Measurements from ENCODE around the gene SORCS3.

GRCh38 chr10:104732222-104732621, 91.1 kb downstream of the SORCS3 start:
- TF ChIP-seq FOXK1 (CRISPR knock-in tag; IDR thresholded peaks at IDR 0.05) (no peak), MXD4 (CRISPR knock-in tag; IDR thresholded peaks at IDR 0.05; ENCODE audit: borderline replicate concordance) (no peak), CTCF (IDR thresholded peaks at IDR 0.05) (no peak), ATF3 (CRISPR knock-in tag; conservative IDR thresholded peaks at IDR 0.05) (no peak), ATF1 (CRISPR knock-in tag; IDR thresholded peaks at IDR 0.05) (no peak), NFYB (CRISPR knock-in tag; conservative IDR thresholded peaks at IDR 0.05; ENCODE audit: low read depth) (no peak), AFF4 (CRISPR knock-in tag; IDR thresholded peaks at IDR 0.05; ENCODE audit: borderline replicate concordance) (no peak)

Data from WTC11 (cell line).